Bronchus fibroblast of lung (primary cell): ENCODE results near the gene OR6C75. TPM values are rescaled to one million over a fixed set of nuclear protein-coding genes. Genes with fewer than 3 reads are reported as not detected.

Experiments used
- total RNA-seq: library from RNA; depleted of rRNA; stranded (reverse); fragments of >200 nt; gene quantifications from 2 replicates; pipeline ENCODE4 v1.2.3, GENCODE V29; 2015

The OR6C75 gene
- total RNA-seq = not detected in 2 replicates

DNA sequence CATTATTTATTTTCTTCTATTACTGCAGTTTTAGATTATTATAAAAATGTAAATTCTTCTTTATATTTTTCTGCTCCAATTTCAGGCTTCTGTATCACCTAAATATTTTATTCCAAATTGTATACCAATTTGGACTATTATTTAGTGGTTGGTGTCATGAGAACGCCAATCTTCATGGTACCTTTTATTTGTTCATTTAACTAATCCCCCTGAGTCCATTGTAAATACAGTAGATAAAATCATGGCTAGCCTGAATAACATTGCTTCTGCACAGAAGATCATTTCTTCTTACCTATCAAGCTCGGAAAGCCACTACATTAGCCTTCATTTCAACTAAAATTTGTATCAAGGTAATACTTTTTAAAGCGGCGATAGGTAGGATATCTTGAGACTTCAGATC, at the start of gene OR6C75:
Gene OR6C75 (plus strand): TSS at position 301 of the 400 bp plus-strand sequence. CDS start 2,136 bp downstream, outside the sequence.

GRCh38 chr12:55314043-55314442, 48.7 kb upstream of the OR6C75 start, which contains the start of gene OR6C1:
Gene OR6C1 (plus strand): TSS chr12:55314343. CDS start chr12:55320600, 6,257 bp downstream.

DNA sequence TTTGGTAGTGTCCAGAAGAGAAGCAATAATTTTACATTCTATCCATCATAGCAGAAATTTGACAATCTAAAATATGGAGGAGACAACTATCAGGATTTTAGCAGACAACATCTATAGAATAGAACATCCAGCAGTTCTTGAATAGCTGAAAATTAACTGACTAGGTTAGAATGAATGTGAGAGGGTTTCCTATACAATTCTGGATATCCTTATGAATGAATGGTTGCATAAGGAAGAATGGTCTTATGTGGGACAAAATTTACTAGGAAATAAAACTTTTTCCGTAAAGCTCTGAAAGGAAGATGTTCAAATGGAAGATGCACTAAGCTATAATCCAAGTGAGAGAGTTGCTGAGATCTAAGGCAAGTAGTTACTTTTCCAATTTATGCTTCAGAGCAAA, 32.3 kb upstream of the OR6C75 start, which contains the start of gene OR6C3:
Gene OR6C3 (plus strand): TSS at position 301 of the 400 bp plus-strand sequence. CDS start 955 bp downstream, outside the sequence.

DNA sequence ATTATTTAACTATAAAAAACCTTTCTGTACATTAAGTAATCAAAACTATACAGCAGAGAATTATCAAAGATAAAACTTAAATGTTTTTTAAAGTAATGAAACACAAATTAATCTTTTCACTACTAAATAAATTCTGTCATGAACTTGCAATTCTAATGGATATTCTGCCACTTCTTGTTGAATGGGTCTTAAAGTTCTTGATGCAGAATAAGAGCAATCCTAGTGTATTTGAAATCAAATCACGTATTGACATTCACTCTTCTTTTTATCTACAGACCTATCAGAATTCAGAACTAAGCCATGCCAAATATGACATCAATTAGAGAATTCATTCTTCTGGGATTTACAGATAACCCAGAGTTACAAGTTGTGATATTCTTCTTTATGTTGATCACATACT, 37.5 kb downstream of the OR6C75 start, which contains the start of gene OR6C65:
Gene OR6C65 (plus strand): TSS at position 301 of the 400 bp plus-strand sequence. CDS start 0 bp downstream, at position 301.

Other genes starting within 250 kb of the OR6C75 start
- gene OR9K2, start 236.6 kb upstream of the OR6C75 start, total RNA-seq = not detected in 2 replicates
- gene OR10A7, start 141.9 kb upstream of the OR6C75 start, total RNA-seq = not detected in 2 replicates
- not detected in 2 replicates for gene OR6C74, start 118.4 kb upstream of the OR6C75 start, total RNA-seq
- not detected in 2 replicates for gene OR6C6, start 66.4 kb upstream of the OR6C75 start, total RNA-seq
- not detected in 2 replicates for gene OR6C1, start 48.6 kb upstream of the OR6C75 start, total RNA-seq
- not detected in 2 replicates for gene OR6C3, start 32.2 kb upstream of the OR6C75 start, total RNA-seq
- gene OR6C65, start 37.6 kb downstream of the OR6C75 start, total RNA-seq = not detected in 2 replicates
- gene OR6C76, start 63.3 kb downstream of the OR6C75 start, total RNA-seq = not detected in 2 replicates
- gene OR6C2, start 81.1 kb downstream of the OR6C75 start, total RNA-seq = not detected in 2 replicates
- gene OR6C70, start 107.2 kb downstream of the OR6C75 start, total RNA-seq = not detected in 2 replicates
- gene OR6C68, start 129.4 kb downstream of the OR6C75 start, total RNA-seq = not detected in 2 replicates
- gene OR6C4, start 186.6 kb downstream of the OR6C75 start, total RNA-seq = not detected in 2 replicates
- gene OR2AP1, start 209.5 kb downstream of the OR6C75 start, total RNA-seq = not detected in 2 replicates